ENCODE measurements around the gene TBC1D9.

GRCh38 chr4:140774956-140775355, 18.8 kb upstream of the TBC1D9 start:
- no peak for TF ChIP-seq CTCF (conservative IDR thresholded peaks at IDR 0.05; ENCODE audit: low read length)
- TF ChIP-seq EZH2phosphoT487 (IDR thresholded peaks at IDR 0.05; ENCODE audit: borderline replicate concordance): no peak

All from Loucy (cell line).